Measurements from ENCODE around the gene ANKRD40CL. TPM values are rescaled to one million over a fixed set of nuclear protein-coding genes. Genes with fewer than 3 reads are reported as not detected.

The ANKRD40CL gene
- total RNA-seq, result not detected in 2 replicates

GRCh38 chr17:50767446-50767845, at the start of gene ANKRD40CL:
TSS of gene ANKRD40CL (minus strand) at chr17:50767518. CDS start at chr17:50766913, 605 bp downstream.

GRCh38 chr17:50719144-50719923, 48.0 kb downstream of the ANKRD40CL start, which contains the start of gene LUC7L3:
TSS of gene LUC7L3 (plus strand) at chr17:50719603. CDS start at chr17:50719733, 130 bp downstream.

Other genes starting within 250 kb of the ANKRD40CL start
- under 0.01 and 0.06 TPM in 2 replicates for gene EPN3, start 234.8 kb downstream of the ANKRD40CL start, total RNA-seq
- gene SPATA20, start 220.3 kb downstream of the ANKRD40CL start, total RNA-seq, result 36.3 and 40.3 TPM in 2 replicates
- gene CACNA1G, start 206.8 kb downstream of the ANKRD40CL start, total RNA-seq, result not detected in 2 replicates
- 0.65 and 2.2 TPM in 2 replicates for gene ABCC3, start 132.6 kb downstream of the ANKRD40CL start, total RNA-seq
- 29.0 and 37.4 TPM in 2 replicates for gene ANKRD40, start 59.6 kb downstream of the ANKRD40CL start, total RNA-seq
- gene LUC7L3, start 47.9 kb downstream of the ANKRD40CL start, total RNA-seq, result 14.1 and 29.0 TPM in 2 replicates
- not detected in 2 replicates for gene WFIKKN2, start 68.1 kb upstream of the ANKRD40CL start, total RNA-seq
- 2.9 and 6.4 TPM in 2 replicates for gene TOB1, start 98.8 kb upstream of the ANKRD40CL start, total RNA-seq